ENCODE results near the gene GRAMD4.

GRCh38 chr22:46660604-46661201 lies 40.5 kb downstream of the GRAMD4 start:
- TF ChIP-seq EZH2 (IDR thresholded peaks at IDR 0.05; ENCODE audit: borderline replicate concordance, insufficient read depth, low read depth, low read length, poor library complexity, severe bottlenecking) (no peak), CTCF (IDR thresholded peaks at IDR 0.05) (no peak)

Measured in B cell (primary cell).